ENCODE results near the gene ARL10. TPM values are rescaled to one million over a fixed set of nuclear protein-coding genes. Genes with fewer than 3 reads are reported as not detected.

Gene ARL10
- total RNA-seq, 1 experiment from 2014 or later, result 3.8 TPM

DNA sequence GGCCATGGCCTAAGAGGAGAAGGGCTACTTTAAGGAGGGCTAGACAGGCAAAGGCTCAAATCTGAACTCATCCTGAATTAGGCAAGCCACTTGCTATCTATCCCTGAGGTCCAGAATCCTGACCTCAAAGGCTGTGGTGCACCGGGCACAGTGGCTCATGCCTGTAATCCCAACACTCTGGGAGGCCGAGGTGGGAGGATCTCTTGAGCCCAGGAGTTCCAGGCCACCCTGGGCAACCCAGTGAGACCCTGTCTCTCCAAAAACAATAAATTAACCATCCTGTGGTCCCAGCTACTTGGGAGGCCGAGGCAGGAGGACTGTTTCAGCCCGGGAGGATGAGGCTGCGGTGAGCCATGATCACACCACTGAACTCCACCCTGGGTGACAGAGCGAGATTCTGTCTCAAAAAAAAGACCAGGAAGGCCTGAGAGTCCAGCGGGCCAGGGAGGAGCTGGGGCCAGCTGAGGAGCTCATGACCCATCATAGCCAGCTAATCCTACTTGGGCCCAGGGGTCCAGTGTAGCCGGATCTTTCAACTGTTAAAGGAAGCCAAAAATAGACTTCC, 19.2 kb downstream of the ARL10 start:
- TF ChIP-seq, protein P1, sequence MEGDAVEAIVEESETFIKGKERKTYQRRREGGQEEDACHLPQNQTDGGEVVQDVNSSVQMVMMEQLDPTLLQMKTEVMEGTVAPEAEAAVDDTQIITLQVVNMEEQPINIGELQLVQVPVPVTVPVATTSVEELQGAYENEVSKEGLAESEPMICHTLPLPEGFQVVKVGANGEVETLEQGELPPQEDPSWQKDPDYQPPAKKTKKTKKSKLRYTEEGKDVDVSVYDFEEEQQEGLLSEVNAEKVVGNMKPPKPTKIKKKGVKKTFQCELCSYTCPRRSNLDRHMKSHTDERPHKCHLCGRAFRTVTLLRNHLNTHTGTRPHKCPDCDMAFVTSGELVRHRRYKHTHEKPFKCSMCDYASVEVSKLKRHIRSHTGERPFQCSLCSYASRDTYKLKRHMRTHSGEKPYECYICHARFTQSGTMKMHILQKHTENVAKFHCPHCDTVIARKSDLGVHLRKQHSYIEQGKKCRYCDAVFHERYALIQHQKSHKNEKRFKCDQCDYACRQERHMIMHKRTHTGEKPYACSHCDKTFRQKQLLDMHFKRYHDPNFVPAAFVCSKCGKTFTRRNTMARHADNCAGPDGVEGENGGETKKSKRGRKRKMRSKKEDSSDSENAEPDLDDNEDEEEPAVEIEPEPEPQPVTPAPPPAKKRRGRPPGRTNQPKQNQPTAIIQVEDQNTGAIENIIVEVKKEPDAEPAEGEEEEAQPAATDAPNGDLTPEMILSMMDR (IDR thresholded peaks at IDR 0.05; ENCODE audit: unreplicated experiment), result no peak
- BruUV-seq (replicated peaks), result no TSS peak
- Mint-ChIP-seq H3K4me3 (ENCODE audit: low read depth, unreplicated experiment) (no peak overlapping the region), H3K4me1 (ENCODE audit: low read depth, unreplicated experiment) (peaks cover 23% of the 10 kb centered on the region), H3K27me3 (ENCODE audit: unreplicated experiment) (no peaks in the 10 kb centered on the region), H3K9me3 (ENCODE audit: low read depth, unreplicated experiment) (no peaks in the 10 kb centered on the region), H3K27ac (ENCODE audit: unreplicated experiment) (no peak overlapping the region), H3K36me3 (ENCODE audit: insufficient read depth, unreplicated experiment) (peaks cover 47% of the 10 kb centered on the region)
- DNase-seq, result no peak
- intact Hi-C loops (cut with micrococcal nuclease; ENCODE audit: unreplicated experiment), result no loop called here
- CTCF ChIA-PET, result no interaction called here

DNA sequence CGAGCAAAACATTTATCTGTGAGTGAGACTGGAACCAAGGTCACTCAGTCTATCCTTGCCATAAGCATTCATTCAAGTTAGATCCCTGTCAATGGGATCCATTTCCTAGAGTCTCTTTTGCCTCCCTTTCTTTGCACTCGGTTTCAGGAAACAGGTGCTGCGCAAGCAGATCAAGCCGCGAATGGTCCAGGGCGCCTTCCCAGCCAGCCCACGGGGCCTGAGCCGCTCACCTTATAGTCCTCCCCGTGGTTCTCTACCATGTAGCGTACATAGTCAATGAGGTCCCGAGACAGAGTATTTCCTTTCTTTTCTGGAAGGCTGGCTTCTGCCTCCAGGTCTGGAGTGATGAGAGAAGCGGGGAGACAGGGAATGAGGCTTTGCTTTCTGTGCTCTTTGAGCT, 19.7 kb downstream of the ARL10 start:
- CTCF ChIA-PET, result no interaction called here
- no peaks in the 10 kb centered on the region for H3K9me3 Mint-ChIP-seq (ENCODE audit: low read depth, unreplicated experiment)
- H3K27ac Mint-ChIP-seq (ENCODE audit: unreplicated experiment), result no peak overlapping the region
- H3K36me3 Mint-ChIP-seq (ENCODE audit: insufficient read depth, unreplicated experiment), result peaks cover 48% of the 10 kb centered on the region
- no peak for DNase-seq
- no peaks in the 10 kb centered on the region for H3K27me3 Mint-ChIP-seq (ENCODE audit: unreplicated experiment)
- H3K4me1 Mint-ChIP-seq (ENCODE audit: low read depth, unreplicated experiment), result peaks cover 23% of the 10 kb centered on the region
- no peak overlapping the region for H3K4me3 Mint-ChIP-seq (ENCODE audit: low read depth, unreplicated experiment)
- intact Hi-C loops (cut with micrococcal nuclease; ENCODE audit: unreplicated experiment), result no loop called here
- no TSS peak for BruUV-seq (replicated peaks)
- TF ChIP-seq, protein P1 (IDR thresholded peaks at IDR 0.05; ENCODE audit: unreplicated experiment), result no peak

DNA sequence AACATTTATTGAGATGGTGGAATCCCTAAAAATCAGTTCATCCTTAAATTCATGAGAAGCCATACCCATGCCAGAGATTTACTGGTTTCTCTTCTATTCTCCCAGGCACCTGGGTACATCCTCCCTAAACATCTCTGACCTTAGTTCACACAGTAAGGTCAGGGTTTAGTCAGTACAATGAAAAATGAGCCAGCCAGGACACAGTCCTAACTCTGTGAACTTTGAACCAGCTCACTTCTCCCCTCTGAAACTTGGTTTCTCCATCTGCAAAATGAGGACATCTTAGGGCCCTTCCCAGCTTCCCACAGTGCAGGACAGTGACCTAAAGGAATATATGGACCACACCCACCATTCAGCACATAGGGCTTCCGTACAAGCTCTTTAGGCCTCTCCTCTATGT, 21.2 kb downstream of the ARL10 start:
- TF ChIP-seq, protein P1 (IDR thresholded peaks at IDR 0.05; ENCODE audit: unreplicated experiment), result no peak
- BruUV-seq (replicated peaks), result no TSS peak
- Mint-ChIP-seq H3K36me3 (ENCODE audit: insufficient read depth, unreplicated experiment) (peaks cover 58% of the 10 kb centered on the region), H3K27ac (ENCODE audit: unreplicated experiment) (no peak overlapping the region), H3K27me3 (ENCODE audit: unreplicated experiment) (no peaks in the 10 kb centered on the region), H3K4me1 (ENCODE audit: low read depth, unreplicated experiment) (peaks cover 23% of the 10 kb centered on the region), H3K4me3 (ENCODE audit: low read depth, unreplicated experiment) (peak overlapping the region; percentile 85), H3K9me3 (ENCODE audit: low read depth, unreplicated experiment) (no peaks in the 10 kb centered on the region)
- intact Hi-C loops (cut with micrococcal nuclease; ENCODE audit: unreplicated experiment), result no loop called here
- DNase-seq, result no peak
- CTCF ChIA-PET, result no interaction called here

DNA sequence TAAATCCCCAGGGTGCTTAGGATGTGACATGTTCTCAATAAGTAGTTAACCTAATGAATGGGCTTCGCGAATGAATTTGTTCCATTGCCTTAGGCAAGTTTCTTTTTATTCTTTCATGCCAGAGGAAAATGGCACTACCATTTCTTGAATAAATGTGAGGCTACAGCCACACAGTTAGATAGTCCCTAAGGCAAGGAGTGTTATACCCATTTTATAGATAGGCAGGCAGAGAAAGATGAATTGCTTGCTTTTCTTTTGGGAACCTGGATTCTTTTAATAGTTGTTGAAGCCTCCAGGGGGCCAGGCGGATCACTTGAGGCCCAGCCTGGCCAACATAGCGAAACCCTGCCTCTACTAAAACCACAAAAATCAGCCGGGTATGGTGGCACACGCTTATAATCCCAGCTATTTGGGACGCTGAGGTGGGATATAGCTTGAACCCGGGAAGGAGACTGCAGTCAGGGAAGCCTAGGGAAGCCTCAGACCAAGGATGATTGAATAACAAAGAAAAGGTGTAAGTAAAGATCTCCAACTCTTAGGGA, 22.2 kb downstream of the ARL10 start:
- H3K27me3 Mint-ChIP-seq (ENCODE audit: unreplicated experiment), result no peaks in the 10 kb centered on the region
- TF ChIP-seq, protein P1 (IDR thresholded peaks at IDR 0.05; ENCODE audit: unreplicated experiment), result no peak
- peaks cover 23% of the 10 kb centered on the region for H3K4me1 Mint-ChIP-seq (ENCODE audit: low read depth, unreplicated experiment)
- intact Hi-C loops (cut with micrococcal nuclease; ENCODE audit: unreplicated experiment), result no loop called here
- DNase-seq, result no peak
- BruUV-seq (replicated peaks), result TSS peak; percentile 64
- peak overlapping the region; percentile 94 for H3K27ac Mint-ChIP-seq (ENCODE audit: unreplicated experiment)
- CTCF ChIA-PET, result interaction anchor here (1.4 kb wide), 1 partner anchor 657 kb away, joined by 5 read pairs; no protein-coding TSS in a partner anchor
- no peaks in the 10 kb centered on the region for H3K9me3 Mint-ChIP-seq (ENCODE audit: low read depth, unreplicated experiment)
- H3K4me3 Mint-ChIP-seq (ENCODE audit: low read depth, unreplicated experiment), result peak overlapping the region; percentile 85
- H3K36me3 Mint-ChIP-seq (ENCODE audit: insufficient read depth, unreplicated experiment), result peaks cover 62% of the 10 kb centered on the region
